Ramos (cell line): ENCODE data around the gene SECISBP2.

Source experiments
- in situ Hi-C: fragments of 300-500 bp; cut with MboI; formaldehyde crosslinking; loops from one replicate; pipeline ENCODE4 v1.14.3; 2022; ENCODE audit warnings: low sequenced_read_pairs; ENCODE audit not compliant: unreplicated experiment

The SECISBP2 gene

GRCh38 chr9:89305868-89306267 lies 12.4 kb upstream of the SECISBP2 start:
- in situ Hi-C loops = loop anchor here (25.0 kb wide), 1 partner anchor 1506 kb away; the partner anchor contains the start of gene SYK

- in situ Hi-C loops = loop anchor here (25.0 kb wide), 1 partner anchor 1503 kb away; the partner anchor contains the start of gene SYK
Observed at GRCh38 chr9:89309166-89309565, 9.1 kb upstream of the SECISBP2 start.

- in situ Hi-C loops = loop anchor here (10.0 to 25.0 kb wide), 2 partner anchors 115 to 1502 kb away; partner anchors contain the start of gene SYK
Observed at GRCh38 chr9:89309608-89310474, 8.5 kb upstream of the SECISBP2 start.

GRCh38 chr9:89310475-89311345 lies 7.6 kb upstream of the SECISBP2 start, which contains the start of gene CKS2:
Gene CKS2, plus strand, starts transcription at chr9:89311195. Its CDS starts 98 bp downstream, at chr9:89311293.
- in situ Hi-C loops = loop anchor here (10.0 to 25.0 kb wide), 2 partner anchors 114 to 1502 kb away; partner anchors contain the start of gene SYK

GRCh38 chr9:89311346-89312221 lies 6.7 kb upstream of the SECISBP2 start:
- in situ Hi-C loops = loop anchor here (10.0 to 25.0 kb wide), 2 partner anchors 113 to 1501 kb away; partner anchors contain the start of gene SYK

- in situ Hi-C loops = loop anchor here (10.0 to 25.0 kb wide), 2 partner anchors 113 to 1500 kb away; partner anchors contain the start of gene SYK
Observed at GRCh38 chr9:89312222-89312571, 6.1 kb upstream of the SECISBP2 start.

GRCh38 chr9:89313842-89314241 lies 4.5 kb upstream of the SECISBP2 start:
- in situ Hi-C loops = loop anchor here (10.0 to 25.0 kb wide), 2 partner anchors 111 to 1498 kb away; partner anchors contain the start of gene SYK

GRCh38 chr9:89314955-89315354 lies 3.3 kb upstream of the SECISBP2 start:
- in situ Hi-C loops = loop anchor here (10.0 to 25.0 kb wide), 2 partner anchors 110 to 1497 kb away; partner anchors contain the start of gene SYK

GRCh38 chr9:89315482-89315881 lies 2.8 kb upstream of the SECISBP2 start:
- in situ Hi-C loops = loop anchor here (10.0 to 25.0 kb wide), 2 partner anchors 109 to 1497 kb away; partner anchors contain the start of gene SYK

- in situ Hi-C loops = loop anchor here (10.0 to 25.0 kb wide), 2 partner anchors 108 to 1495 kb away; partner anchors contain the start of gene SYK
Observed at GRCh38 chr9:89317282-89317681, 1.0 kb upstream of the SECISBP2 start.

GRCh38 chr9:89319015-89319905 lies 960 bp downstream of the SECISBP2 start:
- in situ Hi-C loops = loop anchor here (10.0 to 25.0 kb wide), 2 partner anchors 106 to 1493 kb away; partner anchors contain the start of gene SYK

GRCh38 chr9:89323390-89323789 lies 5.1 kb downstream of the SECISBP2 start:
- in situ Hi-C loops = loop anchor here (25.0 kb wide), 1 partner anchor 1489 kb away; the partner anchor contains the start of gene SYK

- in situ Hi-C loops = no loop called here
Observed at GRCh38 chr9:89325733-89326132, 7.4 kb downstream of the SECISBP2 start.

- in situ Hi-C loops = no loop called here
Observed at GRCh38 chr9:89328064-89328463, 9.8 kb downstream of the SECISBP2 start.

- in situ Hi-C loops = no loop called here
Observed at GRCh38 chr9:89329917-89330316, 11.6 kb downstream of the SECISBP2 start.

GRCh38 chr9:89330513-89330912 lies 12.2 kb downstream of the SECISBP2 start:
- in situ Hi-C loops = no loop called here

- in situ Hi-C loops = no loop called here
Observed at GRCh38 chr9:89339807-89340206, 21.5 kb downstream of the SECISBP2 start.

- in situ Hi-C loops = no loop called here
Observed at GRCh38 chr9:89340332-89340731, 22.0 kb downstream of the SECISBP2 start.
